GM19025 (cell line): Measurements from ENCODE around the gene TTLL9.

Source experiments
- ATAC-seq: cut with Tn5 transposase; IDR thresholded peaks from one replicate; pipeline ENCODE4 v1.9.1; 2021; ENCODE audit warnings: mild to moderate bottlenecking, low read depth, moderate library complexity; ENCODE audit not compliant: unreplicated experiment

TTLL9 gene

GRCh38 chr20:31857861-31858759 lies 12.3 kb upstream of the TTLL9 start:
- peak; percentile 64 for ATAC-seq

- no peak for ATAC-seq
These were observed 11.7 kb upstream of the TTLL9 start for GRCh38 chr20:31858760-31859083.

- no peak for ATAC-seq
These were observed 11.0 kb upstream of the TTLL9 start for GRCh38 chr20:31859266-31859997.

GRCh38 chr20:31859998-31860380 lies 10.4 kb upstream of the TTLL9 start:
- no peak for ATAC-seq

- no peak for ATAC-seq
These were observed 9.9 kb upstream of the TTLL9 start for GRCh38 chr20:31860390-31861134.

GRCh38 chr20:31861135-31861384 lies 9.4 kb upstream of the TTLL9 start:
- ATAC-seq: no peak

GRCh38 chr20:31861385-31862156 lies 8.9 kb upstream of the TTLL9 start:
- no peak for ATAC-seq

- ATAC-seq: no peak
These were observed 8.3 kb upstream of the TTLL9 start for GRCh38 chr20:31862157-31862470.

GRCh38 chr20:31862506-31862905 lies 7.9 kb upstream of the TTLL9 start:
- ATAC-seq: no peak

- no peak for ATAC-seq
These were observed 6.9 kb upstream of the TTLL9 start for GRCh38 chr20:31863296-31864085.

GRCh38 chr20:31864521-31865400 lies 5.7 kb upstream of the TTLL9 start:
- ATAC-seq: no peak

GRCh38 chr20:31866221-31866620 lies 4.2 kb upstream of the TTLL9 start:
- ATAC-seq: no peak

- ATAC-seq: no peak
These were observed 1.4 kb upstream of the TTLL9 start for GRCh38 chr20:31868853-31869672.

GRCh38 chr20:31869673-31869941 lies 827 bp upstream of the TTLL9 start:
- ATAC-seq: no peak

GRCh38 chr20:31870726-31871617 lies 538 bp downstream of the TTLL9 start:
- no peak for ATAC-seq

GRCh38 chr20:31871618-31871954 lies 1.2 kb downstream of the TTLL9 start:
- ATAC-seq: no peak

- ATAC-seq: no peak
These were observed 2.0 kb downstream of the TTLL9 start for GRCh38 chr20:31872406-31872805.

GRCh38 chr20:31875671-31876070 lies 5.2 kb downstream of the TTLL9 start:
- no peak for ATAC-seq
